ENCODE results near the gene DESI2.
A peak's percentile ranks its signal among the peaks of the same experiment; 100 is the strongest.
"Not testable (repeated sequence)": the region's sequence is repeated elsewhere in the genome, so short reads cannot be mapped to it uniquely, and the experiment has no call there.

DESI2 gene

DNA sequence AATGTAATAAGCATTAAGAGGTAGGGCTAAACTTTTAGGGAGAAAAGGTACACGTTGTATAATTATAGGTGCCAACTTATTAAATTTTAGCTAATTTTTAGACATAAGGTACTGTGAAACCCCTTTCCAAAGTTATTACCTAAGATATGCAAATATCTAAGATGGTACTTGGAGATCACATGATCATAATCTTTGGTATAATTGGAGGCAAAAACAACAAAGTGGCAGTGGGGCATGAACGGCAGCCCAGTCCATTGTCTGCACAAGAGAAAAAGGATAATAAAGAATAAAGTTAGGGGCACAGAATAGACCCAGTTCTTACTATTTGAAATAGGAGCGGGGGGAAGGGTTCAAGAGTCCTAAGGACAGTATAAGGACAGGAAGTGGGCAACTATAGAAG is 51.2 kb downstream of the DESI2 start:
- no peak for DNase-seq (ENCODE audit: low read depth, low spot score)

DNA sequence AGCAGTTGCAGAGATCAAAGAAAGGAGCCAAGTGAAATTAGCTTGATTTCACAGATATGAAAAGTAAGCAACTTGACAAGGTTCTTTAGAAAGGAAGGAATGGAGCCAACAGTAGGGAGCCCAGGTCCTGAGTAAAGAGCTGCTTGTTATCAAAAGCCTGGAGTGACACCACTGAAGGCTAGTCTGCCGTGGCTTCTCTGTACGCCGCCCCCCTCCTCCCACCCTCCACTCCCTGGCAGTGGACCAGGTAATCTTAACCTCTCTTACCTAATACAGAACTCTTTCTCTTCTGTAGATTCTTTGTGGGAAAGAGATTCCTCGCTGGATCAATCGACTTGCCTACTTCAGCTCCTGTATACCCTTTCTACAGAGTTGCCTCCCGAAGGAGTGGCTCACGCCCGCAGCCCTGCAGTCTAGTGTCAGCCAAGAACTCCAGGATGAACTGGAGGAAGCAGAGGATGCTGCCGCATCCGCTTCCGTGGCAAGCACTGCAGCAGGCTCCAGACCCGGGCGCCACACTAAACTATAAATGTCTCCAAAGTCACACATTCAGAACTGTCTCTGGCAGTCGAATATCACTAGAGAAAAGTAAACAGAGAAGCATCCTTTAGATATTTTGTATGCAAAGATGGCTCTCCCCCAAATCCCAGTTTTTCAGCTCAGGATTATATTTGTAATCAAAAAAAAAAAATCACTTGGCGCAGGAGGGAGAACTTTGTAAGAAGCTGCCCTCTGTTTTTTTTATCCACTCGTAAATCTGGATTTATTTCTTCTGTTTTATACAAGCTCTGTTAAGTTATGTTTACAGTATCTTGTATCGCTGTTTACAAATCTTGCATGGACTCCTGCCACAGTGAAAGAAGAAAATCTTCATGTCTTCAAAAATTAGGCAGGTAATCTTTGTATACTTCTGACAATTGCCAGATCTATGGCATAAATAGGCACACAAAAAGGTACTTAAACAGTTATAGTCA is 52.6 kb downstream of the DESI2 start:
- DNase-seq (ENCODE audit: low read depth, low spot score) = peak; percentile 21

DNA sequence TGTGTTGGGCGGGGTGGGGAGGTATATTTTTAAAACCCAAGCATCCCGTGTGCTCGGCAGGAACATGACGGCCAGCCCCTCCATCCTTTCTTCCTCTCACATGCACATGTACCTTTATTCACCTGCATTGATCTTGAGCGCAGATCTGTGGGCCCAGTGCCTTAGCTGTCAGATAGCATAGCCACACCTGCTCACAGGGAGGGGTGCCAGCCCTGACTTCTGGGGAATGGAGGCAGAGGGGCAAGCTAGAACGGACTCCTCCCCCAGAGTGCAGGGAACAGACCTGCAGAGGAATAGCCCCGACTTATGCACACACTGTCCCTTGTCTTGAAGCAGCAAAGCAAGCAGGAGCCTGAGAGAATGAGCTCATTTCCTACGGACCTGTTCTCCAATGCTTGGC is 56.1 kb downstream of the DESI2 start:
- no peak for DNase-seq (ENCODE audit: low read depth, low spot score)

DNA sequence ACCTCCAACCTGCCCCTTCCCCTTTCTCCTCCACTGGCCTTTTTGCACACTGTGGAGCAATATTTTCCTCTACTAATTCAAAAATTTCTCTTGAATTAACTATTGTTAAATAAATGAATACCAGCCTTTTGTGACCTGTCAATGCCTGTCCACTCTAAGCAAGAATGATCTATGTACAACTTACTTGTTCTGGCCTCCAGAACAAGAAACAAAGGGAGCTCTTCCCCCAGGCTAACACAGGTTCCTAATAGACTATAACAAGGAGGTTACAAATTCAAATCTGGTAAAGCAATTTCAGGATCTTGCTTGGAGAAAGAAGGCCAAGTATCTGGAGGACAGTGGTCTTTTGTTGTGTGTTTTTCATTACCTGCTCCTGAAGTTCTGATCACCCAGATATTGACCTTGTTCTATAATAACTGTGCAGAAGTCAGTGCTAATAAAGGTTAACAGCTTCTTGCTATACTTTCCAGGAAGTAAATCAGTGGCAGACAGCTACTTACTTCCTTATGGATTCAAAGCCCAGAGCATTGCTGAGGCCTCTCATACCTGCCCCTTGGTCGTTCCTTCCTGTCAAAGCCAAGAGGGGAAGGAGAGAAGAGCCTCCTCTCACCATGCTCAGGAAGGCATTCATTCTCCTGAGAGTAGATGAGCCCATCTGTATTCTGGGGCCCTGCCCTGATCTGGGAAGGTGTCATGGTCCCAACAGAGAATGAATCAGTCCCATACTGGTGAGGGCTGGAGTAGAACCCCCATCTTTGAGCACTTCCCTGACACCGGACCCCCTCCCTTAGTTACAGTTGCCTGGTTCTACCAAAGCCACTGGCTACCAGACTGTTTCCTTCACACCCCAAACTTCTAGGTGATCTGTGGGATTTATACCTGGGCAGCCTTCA is 56.8 kb downstream of the DESI2 start:
- no peak for DNase-seq (ENCODE audit: low read depth, low spot score)

DNA sequence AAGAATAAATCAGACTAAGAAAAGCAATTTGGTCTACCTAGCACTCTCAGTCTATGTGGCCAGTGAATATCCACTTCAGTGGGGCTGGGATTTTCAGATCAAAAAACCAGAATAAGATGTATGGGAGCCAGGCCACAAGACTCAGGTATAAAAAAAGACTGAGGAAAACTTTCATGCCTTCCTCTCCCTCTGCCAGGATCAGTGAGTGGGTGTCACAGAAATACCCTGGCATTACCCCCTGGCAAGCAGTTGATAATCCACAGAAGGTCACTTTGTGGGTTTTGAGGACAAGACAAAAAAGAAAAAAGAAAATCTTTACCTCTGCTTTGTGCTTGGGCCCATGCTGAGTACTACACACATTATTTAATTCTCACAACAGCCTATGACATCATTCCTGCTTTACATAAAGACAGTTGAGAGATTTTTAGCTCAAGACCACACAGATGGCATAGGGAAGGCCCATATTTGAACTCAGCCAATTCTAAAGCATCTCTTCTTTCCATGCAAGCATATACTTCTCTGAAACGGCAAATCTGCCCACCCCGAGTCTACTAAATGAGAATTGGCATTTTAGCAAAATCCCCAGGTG is 57.6 kb downstream of the DESI2 start:
- peak; percentile 11 for DNase-seq (ENCODE audit: low read depth, low spot score)

DNA sequence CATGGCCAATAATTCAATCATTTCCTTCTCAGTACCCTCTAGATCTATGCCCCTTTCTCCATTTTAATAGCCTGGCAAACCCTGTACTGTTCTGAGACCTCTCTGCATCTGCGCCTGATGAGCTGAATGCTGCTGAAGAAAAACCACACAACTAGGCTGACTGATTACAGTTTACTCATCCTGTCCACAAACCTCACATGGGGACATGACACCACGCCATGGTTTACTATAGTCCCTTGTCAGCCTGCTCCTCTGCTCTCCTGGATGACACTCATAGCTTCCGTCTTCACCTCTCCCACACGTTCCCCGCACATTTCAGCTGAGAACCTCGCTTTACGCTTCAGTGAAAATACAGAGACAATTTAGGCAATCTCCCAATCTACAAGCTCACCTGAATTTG is 59.7 kb downstream of the DESI2 start:
- no peak for DNase-seq (ENCODE audit: low read depth, low spot score)

DNA sequence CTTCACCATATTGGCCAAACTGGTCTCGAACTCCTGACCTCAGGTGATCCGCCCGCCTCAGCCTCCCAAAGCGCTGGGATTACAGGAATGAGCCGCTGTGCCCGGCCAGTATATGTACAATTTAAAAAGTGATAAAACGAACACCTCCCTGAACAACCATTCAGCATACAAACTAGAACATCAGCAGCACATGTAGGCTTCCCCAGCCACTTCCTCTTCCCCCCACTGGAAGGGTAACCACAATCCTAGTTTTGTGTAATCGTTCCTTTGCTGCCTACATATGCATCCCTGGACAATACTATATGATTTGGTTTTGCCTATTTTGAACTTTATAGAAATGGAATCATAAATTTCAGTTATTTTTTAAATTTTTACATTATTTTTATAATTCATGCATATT is 60.4 kb downstream of the DESI2 start:
- DNase-seq (ENCODE audit: low read depth, low spot score) = no peak

DNA sequence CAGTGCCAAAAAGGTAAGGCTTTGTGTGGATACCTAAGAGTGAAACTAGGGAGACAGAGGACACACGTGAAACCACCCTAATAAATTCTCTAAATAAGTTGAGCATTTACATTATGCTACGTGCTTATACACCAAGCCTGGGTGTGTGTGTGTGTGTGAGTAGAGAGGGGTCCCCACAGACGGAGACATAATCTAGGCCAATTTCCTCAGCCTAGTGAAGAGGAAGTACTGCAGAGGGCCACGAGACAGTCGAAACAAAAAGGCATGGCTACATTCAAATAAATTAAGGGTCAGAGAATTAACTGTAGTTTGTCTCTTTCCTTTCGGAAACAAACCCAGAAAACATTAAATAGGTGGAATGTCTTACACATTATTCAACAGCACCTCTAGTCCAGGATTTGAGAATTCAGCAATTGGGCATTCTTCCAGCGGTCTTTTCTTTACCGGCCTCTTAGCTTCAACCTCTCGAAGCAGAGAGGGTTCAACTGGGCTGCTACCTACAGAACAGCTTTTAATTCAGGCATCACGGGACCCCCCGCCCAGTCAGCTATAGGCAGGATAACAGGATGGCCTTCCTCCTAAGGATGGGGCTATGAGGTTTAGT is 75.0 kb downstream of the DESI2 start:
- no peak for DNase-seq (ENCODE audit: low read depth, low spot score)

DNA sequence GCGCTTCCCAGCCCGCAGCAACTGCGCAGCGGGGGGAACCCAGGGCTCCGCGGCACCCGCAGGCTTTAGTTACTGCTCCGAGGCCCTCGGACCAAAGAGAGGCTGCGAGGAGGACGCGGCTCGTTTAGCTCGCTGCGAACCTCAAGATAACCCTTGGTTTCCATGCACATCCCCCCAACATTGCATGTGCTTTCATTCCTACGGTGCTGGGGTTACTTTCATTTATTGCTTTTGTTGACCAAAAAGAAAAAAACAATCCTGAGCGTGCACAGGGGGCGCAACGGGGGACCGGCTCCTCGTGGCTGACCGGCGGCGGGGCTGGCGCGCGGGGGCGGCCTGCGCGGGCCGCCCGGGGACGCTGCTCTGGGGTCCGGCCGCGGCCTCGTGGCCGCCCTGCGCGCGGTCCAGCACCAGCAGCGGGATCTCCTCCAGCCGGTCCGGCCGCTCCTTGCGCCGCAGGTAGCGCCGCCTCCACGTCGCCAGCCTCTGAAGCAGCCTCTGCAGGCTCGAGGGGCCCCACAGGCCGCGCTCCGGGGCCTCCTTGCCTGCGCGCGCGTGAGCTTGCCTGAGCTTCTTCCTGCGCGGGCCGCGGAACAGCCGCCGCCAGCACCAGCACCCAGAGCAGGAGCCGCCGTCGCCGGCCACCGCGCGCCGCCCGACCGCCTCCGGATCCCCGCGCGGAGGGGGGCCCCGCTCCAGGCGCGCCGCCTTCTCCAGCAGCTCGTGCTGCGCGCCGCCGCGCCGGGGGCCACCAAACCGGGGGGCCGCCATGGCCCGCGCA is 77.4 kb downstream of the DESI2 start:
- peak; percentile 76 for DNase-seq (ENCODE audit: low read depth, low spot score)

DNA sequence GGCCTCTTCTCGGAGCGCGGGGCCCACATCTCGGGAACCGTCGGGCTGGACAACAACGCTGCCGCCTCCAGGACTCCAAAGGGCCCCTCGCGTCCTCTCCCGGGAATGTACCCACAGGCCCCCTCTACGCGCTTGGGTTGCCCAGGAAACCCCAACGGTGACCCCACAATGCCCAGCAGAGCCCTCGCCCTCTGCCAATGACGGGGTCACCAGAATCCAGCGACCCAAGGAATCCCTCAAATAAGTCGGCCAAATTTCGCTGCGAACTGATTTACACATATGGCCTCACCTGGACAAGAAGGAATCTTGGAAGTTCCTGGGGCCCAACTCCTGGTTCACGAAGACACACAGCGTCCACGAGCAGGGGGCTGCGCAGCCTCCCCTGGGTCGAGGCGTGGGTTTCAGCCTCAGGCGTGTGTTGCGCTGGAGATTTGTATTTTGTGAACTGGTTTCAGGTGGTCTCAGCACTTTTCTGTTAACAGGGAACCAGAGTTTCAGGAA is 78.1 kb downstream of the DESI2 start:
- DNase-seq (ENCODE audit: low read depth, low spot score) = no peak

DNA sequence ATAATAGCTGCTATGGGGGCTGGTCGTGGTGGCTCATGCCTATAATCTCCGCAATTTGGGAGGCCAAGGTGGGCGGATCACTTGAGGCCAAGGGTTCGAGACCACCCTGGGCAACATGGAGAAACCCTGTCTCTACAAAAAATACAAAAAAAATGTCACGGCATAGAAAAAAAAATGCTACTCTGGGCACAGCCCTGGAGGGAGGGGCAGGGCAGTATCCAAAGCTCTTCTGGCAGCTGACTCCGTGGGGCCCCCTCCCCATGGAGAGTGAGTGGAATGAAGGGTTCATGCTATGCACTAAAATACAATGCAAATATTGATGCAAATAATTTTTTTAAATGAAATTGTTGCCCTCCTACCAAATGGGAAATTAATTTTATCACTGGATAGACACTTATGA is 78.7 kb downstream of the DESI2 start:
- no peak for DNase-seq (ENCODE audit: low read depth, low spot score)

DNA sequence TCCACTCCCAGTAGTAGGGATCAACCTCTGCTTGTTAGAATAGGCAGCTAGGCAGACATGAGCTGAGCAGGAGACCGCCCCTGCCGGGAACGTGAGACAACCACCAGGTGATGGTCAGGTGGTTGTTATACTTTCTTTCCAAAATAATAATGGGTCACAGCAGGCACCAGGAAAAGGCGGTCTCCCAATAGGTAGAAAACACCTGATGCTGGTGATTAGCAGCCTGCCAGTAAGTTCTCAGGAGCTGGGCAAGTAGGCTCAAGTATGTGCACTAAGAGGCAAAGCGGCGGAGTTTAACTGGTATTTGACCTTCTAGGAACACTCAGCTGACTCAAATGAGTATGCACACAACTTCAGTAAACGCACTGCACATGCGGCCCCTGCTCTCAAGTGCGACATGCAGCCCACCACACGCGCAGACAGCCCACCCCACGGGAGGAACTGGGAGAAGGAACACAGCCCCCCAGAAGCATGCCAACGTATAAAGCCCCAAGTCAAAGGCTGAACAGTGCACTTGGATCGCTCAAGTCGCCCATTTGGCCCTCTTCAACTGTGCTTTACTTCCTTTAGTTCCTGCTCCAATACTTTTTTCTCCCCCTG is 80.0 kb downstream of the DESI2 start:
- no peak for DNase-seq (ENCODE audit: low read depth, low spot score)

DNA sequence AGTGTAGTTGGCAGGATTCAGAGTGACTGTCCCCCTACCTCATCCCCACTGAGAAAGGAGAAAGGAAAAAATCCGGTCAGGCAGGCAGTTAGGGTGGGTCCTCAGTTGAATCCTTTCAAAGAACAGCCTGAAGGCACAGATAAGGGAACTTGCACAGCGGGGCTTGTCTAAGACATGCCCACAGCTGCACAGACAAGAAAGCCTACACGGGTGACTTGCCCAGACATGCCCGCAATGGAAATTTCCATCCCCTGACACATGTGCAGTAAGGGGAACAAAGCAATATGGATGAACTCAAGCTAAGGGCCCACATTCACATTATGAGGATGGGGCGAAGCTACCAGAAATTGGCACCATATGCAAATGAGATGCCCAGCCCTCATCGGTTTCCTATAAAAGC is 82.5 kb downstream of the DESI2 start:
- no peak for DNase-seq (ENCODE audit: low read depth, low spot score)

DNA sequence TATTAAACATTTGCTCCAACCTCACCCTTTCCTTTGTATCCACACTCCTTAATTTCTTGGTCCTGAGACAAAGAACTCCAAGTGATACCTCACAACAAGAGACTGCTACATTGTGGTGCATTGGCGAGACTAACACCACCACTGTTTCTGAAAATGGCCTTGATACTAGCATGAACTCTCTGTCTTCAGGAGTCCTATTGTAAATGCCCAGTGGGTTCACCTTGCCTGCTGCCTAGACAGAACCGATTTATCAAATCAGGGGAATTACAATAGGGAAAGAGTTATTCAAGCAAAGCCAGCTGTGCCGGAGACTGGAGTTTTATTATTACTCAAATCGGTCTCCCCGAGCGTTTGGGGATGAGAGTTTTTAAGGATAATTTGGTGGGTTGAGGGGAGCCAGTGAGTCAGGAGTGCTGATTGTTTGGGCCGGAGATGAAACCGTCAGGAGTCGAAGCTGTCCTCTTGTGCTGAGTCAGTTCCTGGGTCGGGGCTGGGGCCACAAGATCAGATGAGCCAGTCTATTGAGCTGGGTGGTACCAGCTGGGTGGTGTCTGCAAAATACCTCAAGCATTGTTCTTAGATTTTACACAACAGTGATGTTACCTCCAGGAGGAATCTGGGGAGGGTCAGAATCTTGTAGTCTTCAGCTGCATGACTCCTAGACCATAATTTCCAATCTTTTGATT is 83.1 kb downstream of the DESI2 start:
- DNase-seq (ENCODE audit: low read depth, low spot score) = no peak

DNA sequence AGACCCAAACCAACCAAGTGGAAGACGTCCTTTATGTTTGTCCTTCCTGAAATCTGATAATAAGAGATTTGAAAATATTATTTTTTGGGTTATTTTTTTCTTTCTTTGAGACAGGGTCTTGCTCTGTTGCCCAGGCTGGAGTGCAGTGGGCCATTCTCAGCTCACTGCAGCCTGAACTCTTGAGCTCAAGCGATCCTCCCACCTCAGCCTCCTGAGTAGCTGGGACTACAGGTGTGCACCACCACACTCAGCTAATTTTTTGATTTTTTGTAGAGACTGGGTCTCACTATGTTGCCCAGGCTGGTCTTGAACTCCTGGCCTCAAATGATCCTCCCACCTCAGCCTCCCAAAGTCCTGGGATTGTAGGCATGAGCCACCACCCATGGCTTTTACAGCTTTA is 86.2 kb downstream of the DESI2 start:
- not testable (repeated sequence) for DNase-seq (ENCODE audit: low read depth, low spot score)

DNA sequence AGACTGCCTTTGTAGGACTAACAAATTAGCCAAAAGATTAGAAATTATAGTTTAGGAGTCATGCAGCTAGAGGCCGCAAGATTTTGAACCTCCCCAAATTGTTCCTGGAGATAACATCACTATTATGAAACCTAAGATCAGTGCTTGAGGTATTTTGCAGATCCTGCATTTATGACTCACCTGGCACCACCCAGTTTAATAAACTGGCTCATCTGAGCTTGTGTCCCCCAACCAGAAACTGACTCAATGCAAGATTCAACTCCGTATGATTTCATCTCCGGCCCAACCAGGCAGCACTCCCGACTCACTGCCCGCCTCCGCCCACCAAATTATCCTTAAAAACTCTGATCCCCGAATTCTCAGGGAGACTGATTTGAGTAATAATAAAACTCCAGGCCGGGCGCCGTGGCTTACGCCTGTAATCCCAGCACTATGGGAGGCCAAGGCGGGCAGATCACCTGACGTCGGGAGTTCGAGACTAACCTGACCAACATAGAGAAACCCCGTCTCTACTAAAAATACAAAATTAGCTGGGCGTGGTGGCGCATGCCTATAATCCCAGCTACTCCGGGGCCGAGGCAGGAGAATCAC is 87.2 kb downstream of the DESI2 start:
- not testable (repeated sequence) for DNase-seq (ENCODE audit: low read depth, low spot score)

DNA sequence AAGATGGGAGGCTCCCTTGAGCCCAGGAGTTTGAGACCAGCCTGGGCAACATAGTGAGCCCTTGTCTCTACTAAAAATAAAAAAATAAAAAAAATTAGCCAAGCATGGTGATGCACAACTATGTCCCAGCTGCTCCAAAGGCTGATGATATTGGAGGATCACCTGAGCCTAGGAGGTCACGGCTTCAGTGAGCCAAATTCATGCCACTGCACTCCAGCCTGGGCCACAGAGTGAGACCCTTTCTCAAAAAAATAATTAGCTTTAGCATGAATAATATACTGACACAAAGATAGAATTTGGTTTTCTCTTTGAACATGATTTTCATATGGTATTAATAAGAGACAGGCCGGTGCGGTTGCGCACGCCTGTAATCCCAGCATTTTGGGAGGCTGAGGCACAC is 88.8 kb downstream of the DESI2 start:
- no peak for DNase-seq (ENCODE audit: low read depth, low spot score)

DNA sequence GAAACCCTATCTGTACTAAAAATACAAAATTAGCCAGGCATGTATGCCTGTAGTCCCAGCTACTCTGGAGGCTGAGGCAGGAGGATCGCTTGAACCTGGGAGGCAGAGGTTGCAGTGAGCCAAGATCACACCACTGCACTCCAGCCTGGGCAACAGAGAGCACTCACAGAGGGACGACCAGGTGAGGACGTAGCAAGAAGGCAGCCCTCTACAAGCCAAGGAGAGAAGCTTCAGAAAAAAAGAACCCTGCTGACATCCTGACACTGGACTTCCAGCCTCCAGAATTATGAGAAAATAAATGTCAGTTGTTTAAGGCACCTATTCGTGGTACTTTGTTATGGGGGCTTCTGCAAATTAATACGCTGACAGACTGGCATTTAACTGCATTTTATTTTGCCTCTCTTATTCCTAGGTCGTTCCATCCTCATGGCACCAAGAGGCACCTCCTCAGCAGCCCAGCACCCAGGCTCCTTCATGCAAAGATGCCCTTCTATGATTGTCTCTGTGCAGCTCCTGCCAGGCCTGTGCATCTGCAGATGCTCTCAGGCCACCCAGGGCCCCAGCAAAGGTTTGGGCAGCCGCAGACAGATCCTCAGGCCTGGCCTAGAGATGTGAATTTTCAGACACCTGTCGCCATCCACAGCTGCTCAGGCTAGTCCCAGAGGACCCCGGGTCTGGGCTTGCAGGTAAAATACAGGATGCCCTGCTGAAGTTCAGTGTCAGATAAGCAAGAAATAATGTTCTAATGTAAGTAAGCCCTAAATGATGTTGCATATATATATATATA is 96.5 kb downstream of the DESI2 start:
- no peak for DNase-seq (ENCODE audit: low read depth, low spot score)

All from astrocyte of the hippocampus (primary cell).